DOHH2 (cell line): Measurements from ENCODE around the gene AGTPBP1.

Source experiments
- EZH2phosphoT487 ChIP-seq: fragments of 200-600 bp; sonication (generic); IDR thresholded peaks from 2 replicates; pipeline ENCODE4 v1.6.1; 2017; ENCODE audit warnings: borderline replicate concordance, mild to moderate bottlenecking, antibody characterized with exemption, low read length, moderate library complexity, mixed read lengths
- TF ChIP-seq, protein P1 (sequence below): fragments of 200-600 bp; sonication (generic); IDR thresholded peaks from one replicate; pipeline ENCODE4 v1.5.1; 2014; ENCODE audit warnings: antibody characterized with exemption, mild to moderate bottlenecking, low read depth, low read length; ENCODE audit not compliant: poor library complexity, severe bottlenecking

DNA sequence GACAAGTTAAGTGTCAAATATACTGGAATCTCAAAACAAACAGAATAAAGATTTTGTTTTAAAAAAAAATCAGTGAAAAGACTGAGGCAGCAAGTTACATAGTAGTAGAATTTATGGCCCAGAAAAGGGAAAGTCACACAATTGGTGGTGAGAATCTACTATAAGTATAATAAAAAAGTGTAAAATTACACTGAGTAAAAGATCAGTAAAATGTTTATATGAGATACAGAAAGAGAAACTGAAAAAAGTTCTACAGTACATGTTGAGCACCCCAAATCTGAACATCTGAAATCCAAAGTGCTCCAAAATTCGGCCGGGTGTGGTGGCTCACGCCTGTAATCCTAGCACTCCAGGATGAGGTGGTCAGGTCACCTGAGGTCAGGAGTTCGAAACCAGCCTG lies 15.0 kb downstream of the AGTPBP1 start:
- TF ChIP-seq, protein P1, sequence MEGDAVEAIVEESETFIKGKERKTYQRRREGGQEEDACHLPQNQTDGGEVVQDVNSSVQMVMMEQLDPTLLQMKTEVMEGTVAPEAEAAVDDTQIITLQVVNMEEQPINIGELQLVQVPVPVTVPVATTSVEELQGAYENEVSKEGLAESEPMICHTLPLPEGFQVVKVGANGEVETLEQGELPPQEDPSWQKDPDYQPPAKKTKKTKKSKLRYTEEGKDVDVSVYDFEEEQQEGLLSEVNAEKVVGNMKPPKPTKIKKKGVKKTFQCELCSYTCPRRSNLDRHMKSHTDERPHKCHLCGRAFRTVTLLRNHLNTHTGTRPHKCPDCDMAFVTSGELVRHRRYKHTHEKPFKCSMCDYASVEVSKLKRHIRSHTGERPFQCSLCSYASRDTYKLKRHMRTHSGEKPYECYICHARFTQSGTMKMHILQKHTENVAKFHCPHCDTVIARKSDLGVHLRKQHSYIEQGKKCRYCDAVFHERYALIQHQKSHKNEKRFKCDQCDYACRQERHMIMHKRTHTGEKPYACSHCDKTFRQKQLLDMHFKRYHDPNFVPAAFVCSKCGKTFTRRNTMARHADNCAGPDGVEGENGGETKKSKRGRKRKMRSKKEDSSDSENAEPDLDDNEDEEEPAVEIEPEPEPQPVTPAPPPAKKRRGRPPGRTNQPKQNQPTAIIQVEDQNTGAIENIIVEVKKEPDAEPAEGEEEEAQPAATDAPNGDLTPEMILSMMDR = no peak
- TF ChIP-seq EZH2phosphoT487 = no peak
